HG03108 (cell line): ENCODE results near the gene HMGXB4.

ENCODE experiments used
- ATAC-seq: cut with Tn5 transposase; IDR thresholded peaks from one replicate; pipeline ENCODE4 v1.9.1; 2021; ENCODE audit warnings: moderate library complexity; ENCODE audit not compliant: unreplicated experiment

HMGXB4 gene

DNA sequence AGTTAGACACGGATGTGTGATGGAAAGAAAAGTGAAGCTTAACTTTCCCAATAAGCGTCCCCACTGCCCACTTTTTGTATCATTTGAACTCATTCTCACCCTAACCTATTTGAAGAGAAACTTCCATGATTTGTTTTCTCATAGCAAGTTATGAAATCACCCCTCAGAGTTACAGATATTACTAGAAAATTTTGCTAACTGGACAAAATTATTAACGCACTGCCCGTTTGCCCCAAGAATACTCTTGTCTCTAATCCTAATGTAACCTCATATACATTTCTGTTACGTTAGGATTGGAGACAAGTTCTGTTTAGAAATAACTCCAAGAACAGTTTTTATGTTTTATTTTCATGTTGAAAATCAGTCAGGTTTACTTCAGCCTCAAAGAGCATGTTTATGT lies 67.9 kb downstream of the HMGXB4 start:
- ATAC-seq = no peak

DNA sequence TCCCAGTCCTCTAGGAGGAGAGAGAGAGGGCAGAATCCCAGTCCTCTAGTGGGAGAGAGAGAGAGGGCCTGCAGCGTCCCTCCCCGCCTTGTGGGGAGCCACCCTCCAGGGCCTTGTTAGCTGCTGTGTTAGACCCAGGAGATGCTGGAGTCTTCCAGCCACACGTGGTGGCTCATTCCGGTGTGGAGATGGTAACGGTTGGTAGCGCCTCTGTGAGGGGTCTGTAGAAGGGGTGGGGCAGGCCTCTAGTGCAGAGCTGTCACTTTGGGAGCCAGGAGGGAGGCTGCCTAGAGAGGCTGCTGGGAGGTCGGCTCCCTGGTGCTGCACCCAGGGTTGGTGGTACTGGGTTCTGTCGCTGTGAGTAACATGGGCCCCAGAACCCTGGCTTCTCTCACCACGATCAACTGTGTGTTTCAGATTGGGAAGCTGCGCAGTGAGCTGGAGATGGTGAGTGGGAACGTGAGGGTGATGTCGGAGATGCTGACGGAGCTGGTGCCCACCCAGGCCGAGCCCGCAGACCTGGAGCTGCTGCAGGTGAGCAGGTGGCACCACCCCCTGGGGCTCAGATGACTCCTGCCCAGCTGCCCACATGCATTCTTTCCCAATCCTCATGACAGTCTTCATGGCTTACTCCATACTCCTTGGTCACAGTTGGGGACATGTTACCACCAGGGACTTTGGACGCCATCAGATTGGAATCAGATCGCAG lies 69.7 kb downstream of the HMGXB4 start:
- no peak for ATAC-seq

DNA sequence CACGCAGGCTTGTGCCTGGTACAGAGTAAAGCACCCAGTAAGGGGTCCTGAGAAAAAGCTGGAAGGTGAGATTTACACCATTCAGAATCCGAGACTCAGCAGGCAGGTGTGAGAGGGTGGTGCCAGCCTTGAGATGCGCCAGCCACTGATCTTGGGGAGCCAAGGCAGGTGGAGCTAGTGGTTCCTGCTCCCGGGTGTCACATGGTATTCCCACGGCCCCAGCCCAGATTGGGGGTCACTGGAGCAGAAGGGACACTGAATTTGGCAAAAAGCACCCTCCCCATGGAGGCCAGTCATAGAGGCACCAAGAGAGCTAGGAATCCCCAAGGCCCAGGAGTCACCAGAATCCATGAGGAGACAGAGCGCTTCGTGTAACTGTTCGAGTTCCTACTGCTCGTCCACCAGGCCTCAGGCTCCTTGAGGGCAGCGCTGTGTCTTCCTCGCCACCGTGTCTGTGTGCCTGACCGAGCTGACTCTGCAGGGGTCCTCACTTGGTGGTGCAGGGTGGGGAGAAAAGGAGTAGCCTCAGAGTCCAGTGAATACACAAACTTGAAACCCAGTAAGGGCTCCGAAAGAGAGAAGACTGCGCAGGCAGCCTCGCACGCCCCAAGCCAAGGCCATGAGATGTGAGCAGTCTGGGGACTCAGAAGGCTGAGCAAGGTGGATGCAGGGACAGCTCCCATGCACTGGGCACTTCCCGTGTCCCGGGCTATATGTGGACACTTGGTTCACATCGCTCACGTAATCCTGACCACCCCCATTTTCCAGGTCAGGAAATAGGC lies 70.6 kb downstream of the HMGXB4 start:
- no peak for ATAC-seq

DNA sequence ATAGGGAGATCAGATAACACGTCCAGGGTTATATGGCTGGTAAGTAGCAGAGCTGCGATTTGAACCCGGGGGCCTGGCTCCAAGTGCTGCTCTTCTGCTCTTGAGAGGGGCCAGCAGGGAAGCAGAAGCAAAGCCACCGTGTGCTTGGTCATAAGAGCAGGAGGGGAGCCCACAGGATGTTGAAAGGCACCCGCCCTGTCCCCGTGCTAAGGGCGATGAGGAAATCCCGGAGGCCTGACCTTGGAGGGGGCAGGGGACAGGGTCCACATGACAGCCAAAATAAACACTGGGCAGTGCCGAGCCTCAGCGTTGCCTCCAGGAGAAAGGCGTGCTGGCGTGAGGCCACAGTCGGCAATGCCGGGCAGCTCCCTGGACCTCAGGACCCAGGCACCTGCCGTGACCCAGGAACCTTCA lies 71.2 kb downstream of the HMGXB4 start:
- ATAC-seq = no peak

DNA sequence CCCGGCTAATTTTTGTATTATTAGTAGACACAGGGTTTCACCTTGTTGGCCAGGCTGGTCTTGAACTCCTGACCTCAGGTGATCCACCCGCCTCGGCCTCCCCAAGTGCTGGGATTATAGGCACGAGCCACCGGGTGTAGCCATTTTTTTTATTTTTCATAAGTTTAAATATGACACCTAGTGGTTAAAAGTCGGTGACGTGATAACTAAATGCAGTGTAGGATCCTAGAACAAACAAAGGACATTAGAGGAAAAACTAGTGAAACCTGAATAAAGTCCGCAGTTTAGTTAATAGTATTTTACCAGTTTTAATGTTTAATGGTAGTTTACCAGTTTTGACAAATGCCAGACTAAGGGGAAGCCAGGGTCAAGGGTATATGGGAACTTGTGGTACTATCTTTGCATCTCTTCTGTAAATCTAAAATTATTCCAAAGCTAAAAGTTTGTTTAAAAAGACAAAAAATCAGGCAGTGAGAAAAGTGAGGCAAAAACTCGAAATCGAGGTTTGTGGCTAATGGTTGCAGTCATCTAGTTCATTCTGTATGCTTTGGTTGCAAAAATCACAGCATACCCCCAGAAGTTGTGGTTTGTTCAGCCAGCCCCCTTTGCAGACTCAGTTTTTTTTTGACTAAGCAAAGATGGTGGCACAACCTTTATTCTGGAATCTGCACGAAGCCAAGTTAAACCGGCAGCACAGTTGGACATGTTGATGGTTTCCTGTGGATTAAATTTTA lies 72.0 kb downstream of the HMGXB4 start:
- ATAC-seq = no peak

DNA sequence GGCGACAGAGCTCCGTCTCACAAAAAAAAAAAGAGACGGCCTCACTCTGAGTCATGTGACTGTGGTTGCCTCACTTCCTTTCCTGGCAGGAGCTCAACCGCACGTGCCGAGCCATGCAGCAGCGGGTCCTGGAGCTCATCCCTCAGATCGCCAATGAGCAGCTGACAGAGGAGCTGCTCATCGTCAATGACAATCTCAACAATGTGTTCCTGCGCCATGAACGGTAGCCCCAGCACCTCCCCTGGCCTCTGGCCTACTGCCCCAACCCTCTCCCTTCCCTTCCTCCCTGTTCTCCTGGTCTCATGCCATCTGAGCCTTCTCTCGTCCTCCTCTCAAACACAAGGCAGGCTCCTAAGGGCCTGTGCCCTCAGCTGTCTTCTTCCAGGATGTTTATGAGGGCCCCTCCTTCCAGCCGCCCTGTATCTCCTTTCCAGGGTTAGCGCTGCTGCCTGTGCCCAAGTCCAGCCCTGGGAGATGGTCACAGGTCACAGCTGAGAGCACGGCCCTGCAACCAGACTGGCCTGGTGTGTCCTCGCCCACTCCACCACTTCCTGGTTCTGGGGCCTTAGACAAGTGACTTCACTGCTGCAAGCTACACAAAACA lies 73.1 kb downstream of the HMGXB4 start:
- ATAC-seq = no peak

DNA sequence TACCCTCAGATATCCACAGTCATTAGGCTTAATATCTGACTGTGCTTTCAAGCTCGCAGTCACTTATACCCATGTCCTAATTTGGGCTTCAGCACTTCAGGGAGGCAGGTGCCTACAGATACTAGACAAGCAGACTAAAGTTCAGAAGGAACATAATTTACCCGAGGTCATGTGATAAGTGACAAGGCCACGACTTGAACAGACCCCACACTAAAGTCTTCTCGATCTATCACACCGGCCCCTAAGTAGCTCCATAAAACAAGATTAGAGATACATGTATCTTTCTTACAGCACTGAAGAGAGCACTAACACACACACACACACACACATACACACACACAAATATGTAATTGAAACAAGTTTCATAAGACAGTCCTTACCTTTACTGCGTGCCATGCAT lies 75.0 kb downstream of the HMGXB4 start:
- ATAC-seq = no peak

DNA sequence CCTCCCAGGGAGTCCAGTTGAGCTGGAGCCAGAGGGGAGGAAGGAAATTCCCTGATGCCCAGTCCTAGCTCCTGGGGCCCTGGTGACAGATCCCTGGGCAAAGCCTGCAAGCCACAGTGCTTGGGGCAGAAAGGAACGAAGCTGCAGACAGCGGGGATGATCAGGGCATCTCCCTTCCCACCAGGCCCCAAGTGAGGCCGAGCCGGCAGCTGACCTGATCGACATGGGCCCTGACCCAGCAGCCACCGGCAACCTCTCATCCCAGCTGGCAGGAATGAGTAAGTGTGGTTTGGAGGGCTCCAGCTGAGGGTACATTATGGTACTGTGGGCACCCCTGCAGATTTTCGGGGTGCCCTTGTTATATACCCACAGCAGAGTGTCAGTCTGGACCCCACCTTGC lies 75.9 kb downstream of the HMGXB4 start:
- no peak for ATAC-seq

DNA sequence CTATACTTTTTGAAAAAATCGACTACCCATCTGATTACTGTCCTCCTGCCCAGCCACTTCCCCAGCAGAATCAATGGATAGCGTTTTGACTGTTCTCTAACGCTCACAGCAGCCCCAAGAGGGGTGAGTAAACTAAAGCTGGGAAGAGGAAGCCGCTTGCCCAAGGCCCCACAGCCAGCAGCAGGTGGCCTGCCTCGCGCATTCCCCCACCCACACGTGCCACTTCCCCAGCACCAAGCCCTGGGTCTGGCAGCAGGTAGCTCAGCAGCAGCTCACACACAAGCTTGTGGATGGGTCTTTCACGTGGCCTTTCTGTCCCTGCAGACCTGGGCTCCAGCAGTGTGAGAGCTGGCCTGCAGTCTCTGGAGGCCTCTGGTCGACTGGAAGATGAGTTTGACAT lies 76.7 kb downstream of the HMGXB4 start:
- ATAC-seq = no peak

DNA sequence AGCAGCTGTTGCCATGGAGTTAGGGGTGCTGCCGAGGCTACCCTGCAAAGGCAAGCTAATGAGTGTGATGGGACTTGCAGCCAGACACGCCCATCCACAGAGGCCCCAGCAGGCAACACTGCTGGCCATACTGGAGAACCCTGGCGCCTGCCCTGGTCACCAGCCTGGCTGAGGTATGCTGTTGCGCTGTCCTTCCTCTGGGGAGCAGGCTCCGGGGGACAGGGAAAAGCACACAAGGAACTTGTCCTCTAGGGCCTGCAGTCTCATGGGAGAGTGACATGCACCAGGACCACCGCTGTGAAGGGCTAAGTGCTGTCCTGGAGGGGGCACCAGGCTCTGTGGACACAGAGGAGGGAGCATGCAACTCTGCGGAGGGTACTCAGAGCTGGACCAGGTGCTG lies 78.2 kb downstream of the HMGXB4 start:
- ATAC-seq = no peak

DNA sequence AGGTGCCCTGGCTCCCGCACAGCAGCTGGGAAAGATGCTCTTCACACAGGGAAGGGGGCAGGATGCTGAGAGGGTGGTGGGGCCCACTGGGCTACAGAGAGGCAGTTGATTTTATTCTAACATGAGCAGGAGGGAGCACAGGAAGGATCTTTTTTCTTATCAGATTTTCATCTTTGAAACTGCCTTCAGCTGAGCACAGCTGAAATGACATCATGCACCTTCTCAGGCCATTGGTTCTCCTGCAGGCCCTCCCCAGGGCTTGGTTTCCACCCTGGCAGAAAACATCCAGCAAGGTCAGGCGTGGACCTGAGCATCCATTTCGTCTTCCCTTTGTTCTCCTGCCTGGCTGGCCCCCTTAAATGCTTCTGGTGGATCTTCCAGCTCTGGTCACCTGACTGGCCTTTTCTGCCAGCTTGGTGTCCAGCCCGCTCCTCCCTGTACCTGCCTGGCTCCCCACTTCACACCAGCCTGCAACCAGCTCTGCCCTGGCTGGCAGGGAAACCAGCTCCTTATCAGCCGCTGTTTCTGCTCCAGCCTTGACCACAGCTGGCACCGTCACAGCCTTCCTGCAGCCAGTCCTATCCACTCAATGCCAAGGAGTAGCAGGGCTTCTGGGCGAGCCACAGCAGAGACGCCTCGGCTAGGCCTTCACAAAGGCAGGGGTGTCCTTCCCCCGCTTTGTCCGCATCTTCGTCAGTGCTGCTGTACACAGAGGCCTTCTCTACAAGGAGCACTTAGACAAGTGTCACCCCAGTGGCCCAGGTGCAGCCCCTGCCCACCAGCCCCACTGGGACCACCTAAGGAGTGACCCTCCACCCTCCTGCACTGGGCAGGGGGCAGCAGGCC lies 78.9 kb downstream of the HMGXB4 start:
- no peak for ATAC-seq

DNA sequence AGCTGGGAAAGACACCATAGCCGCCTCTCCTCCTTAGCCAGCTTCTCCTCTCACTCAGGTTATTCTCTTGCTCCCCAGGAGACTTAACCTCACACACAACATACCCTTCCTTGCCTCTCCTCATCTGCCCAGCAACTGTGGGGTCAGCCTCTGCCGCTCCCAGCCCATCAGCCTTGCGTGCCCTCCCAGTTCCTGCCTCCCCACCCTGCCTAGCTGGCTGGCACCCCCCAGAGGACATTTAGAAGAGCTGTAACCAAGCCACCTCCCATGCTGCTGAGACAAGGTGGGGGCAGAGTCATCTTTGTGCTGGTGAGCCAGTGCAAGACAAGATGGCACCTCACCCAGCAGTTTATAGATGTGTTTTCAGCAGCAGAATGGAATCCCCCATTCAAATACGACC lies 80.6 kb downstream of the HMGXB4 start:
- no peak for ATAC-seq

DNA sequence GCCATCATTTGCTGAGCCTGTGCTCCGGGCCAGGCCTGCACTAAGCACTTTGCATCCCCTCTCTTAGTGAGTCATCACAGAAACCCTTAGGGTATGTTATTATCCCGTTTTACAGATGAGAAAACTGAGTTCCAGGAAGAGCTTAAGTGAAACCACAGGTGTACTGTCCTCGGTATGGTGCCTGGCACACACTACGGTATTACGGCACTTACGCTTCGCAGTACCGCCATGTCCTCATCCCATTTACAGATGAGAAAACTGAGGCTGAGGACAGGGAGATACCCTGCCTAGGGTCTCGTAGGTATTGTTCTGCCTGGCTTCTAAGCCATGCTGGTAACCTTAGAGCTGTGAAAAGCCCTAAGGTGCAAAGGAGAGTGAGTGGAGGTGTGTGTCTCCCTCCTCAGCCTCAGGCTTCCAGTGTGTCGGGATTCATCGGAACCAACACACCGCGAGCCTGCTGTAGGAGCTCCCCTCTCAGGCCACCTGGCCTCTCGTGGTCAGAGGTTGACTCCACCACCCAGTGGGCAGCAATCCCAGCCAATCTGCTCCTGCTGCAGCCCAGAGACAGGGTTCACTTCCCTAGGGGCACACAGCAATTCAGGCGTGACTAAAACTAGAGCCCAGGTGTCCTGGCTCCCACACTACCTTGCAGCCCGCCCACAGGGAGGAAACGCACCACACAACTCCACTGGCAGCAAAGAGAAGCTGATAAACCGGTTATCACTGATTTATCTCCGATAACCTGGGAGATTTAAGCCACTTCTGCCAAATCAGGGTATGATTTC lies 84.0 kb downstream of the HMGXB4 start:
- ATAC-seq = no peak

DNA sequence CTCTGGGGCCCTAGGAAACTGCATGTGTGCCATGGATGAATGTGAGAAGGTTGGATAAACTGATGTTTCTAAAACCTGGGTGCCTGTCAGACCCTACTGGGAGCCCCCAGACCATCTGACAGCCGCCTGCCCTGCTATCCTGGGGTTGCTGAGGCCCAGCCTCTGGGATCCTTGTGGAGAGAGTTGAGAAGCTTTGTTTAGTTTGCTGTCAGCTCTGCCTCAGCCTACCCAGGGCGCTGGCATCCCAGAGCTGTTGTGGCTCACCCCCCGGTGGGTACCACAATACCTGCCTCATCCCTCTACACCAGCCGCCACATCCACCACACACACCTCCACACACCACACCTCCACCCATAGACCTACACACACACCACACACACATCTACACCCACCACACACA lies 85.1 kb downstream of the HMGXB4 start:
- no peak for ATAC-seq

DNA sequence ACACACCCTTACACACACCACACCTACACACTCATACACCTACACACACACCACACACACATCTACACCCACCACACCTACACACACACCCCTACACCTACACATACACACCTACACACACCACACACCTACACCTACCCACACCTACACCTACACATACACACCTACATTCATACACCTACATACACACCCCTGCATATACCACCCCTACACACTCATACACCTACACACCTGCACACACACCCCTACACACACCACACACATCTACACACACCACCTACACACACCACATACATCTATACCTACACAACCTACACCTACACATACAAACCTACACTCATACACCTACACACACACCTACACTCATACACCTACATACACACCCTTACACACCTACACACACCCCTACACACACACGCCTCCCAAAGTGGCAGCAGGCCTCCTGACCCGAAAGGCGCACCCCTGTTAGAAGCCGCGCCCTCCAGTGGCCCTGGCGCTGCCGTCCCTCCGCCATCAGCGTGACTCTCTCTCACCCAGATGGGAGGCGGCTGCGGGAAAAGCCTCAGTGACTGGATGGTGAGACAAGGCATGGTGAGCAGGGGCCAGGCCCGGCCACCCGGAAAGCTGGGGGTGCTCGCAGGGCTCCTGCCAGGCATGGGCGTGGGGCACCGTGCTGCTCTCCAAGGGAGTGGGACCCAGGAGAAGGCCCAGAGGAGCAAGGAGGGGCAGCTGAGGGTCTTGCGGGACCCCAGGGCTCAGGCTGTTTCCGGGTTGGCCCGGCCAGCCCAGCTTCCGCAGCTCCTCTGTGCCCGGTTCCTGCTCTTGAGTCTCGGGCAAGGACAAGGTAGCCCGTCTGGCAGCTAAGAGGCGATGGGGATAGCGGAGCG lies 86.6 kb downstream of the HMGXB4 start:
- no peak for ATAC-seq

DNA sequence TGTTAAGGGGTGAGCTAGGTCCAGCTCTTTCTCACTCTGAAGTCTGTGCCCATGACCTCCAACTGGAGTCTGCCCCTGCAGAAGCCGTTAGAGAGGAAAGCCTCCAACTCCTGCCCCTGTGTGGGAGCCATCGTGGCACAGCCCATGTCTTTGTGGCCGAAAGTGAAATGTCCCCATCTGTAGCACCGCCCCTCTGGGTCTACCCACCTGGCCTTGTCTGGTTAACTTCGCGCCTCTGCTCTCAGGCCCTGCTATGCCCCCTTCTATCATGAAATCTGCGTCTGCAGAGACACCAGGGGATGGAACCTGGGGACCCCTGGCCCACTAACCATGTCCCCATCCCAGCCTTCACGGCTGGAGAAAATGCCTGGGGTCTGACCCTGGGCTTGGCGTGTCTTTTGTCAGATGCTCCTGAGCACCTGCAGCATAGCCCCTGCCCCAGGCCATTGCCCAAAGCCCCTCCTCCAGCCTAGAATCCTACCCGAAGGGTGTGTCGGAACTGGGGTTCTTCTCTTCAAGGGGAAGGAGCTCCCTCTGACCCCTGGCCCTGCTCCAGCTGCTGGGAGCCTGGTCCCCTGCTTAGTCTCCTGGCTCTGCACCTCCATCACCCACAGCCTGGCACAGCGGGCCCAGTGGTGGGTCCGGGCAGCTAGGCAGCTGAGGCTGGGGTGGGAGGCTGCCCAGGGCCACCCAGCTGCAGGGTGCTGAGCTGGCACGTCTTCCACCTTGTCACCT lies 87.8 kb downstream of the HMGXB4 start:
- no peak for ATAC-seq
